DMS79 treated with DMSO at 0.1 percent for 48 hours (cell line): ENCODE data around the gene TUBB4A.
"Not testable (repeated sequence)": the region's sequence is repeated elsewhere in the genome, so short reads cannot be mapped to it uniquely, and the experiment has no call there.

ENCODE experiments used
- DNase-seq: peaks from one replicate; lab custom pipeline; 2025; lab: John Stamatoyannopoulos, UW

TUBB4A gene

DNA sequence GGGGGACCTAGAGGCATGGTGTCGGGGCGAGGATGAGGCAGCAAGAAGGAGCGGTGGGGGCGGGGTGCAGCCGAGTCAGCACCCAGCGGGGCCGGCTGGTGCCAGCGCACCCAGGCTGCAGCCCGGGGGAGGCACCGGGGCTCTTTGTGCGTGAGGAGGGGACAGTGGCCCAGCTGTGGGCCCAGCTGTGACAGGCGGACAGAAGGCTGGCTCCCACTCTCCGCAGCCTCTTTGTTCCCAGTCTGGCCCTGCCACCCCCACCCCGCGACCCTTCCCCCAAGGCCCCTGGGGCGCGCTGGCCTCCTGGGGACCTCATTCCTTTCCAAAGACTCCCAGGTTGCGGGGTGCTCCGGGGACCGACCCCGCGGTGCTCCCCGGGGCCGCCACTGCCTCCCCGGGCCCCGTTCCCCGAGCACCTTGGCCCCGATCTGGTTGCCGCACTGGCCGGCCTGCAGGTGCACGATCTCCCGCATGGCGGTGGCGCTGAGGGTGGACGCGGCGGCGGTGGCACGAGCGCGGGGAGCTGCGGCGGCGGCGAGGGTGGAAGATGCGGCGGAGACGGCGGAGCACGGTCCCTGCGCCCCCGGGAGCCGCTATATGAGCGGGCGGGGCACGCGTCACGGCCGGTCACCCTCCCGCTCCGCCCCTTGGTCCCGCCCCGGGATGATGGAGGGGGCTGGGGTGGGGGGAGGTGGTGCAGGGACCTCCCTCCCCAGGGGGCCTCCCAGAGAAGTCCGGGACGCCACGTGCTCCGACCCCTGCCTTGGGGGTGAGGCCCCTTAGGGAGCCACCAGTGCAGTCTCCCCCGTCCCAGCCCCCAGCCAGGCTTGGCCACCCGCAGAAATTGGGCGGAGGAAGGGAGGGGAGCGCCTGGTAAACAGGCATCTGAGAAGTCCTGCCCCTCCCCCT is at the start of gene TUBB4A:
TUBB4A (minus strand) TSS at position 570 of the 909 bp plus-strand sequence; CDS start at position 473, 97 bp downstream.
- DNase-seq = no peak

DNA sequence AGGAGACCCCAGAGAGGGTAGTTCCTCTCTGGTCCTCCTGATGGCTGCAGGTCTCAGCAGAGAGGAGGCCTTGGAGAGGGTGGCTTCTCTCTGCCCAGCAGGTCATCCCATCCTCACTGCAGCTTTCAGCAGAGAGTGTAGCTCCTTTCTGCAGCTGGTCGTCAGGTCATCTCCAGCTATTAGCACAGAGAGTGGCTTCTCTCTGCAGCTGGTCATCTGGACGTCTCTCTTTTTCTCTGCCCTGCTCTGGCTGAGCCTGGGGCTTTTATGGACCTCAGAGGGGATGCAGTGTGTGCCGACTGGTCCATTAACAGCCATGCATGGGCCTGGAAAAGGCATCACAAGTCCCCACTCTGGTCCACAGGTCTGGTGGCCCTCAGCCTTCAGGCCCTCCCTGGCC is 49.0 kb upstream of the TUBB4A start:
- DNase-seq = no peak

DNA sequence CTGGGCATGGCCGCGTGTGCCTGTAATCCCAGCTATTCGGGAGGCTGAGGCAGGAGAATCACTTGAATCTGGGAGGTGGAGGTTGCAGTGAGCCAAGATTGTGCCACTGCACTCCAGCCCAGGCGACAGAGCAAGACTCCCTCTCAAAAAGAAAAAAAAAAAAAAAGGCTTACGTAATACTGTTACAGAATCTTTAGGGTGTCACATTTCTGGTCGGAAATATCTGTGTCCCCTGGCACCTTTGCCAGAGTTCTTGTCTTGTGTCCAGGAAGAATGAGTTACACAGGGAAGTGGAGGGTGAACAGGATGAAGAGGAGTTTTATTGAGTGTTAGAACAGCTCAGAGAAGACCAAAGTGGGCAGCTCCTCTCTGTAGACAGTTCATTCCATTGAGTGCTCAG is 48.6 kb upstream of the TUBB4A start:
- not testable (repeated sequence) for DNase-seq

GRCh38 chr19:6543866-6544347 is 41.8 kb upstream of the TUBB4A start:
- no peak for DNase-seq

DNA sequence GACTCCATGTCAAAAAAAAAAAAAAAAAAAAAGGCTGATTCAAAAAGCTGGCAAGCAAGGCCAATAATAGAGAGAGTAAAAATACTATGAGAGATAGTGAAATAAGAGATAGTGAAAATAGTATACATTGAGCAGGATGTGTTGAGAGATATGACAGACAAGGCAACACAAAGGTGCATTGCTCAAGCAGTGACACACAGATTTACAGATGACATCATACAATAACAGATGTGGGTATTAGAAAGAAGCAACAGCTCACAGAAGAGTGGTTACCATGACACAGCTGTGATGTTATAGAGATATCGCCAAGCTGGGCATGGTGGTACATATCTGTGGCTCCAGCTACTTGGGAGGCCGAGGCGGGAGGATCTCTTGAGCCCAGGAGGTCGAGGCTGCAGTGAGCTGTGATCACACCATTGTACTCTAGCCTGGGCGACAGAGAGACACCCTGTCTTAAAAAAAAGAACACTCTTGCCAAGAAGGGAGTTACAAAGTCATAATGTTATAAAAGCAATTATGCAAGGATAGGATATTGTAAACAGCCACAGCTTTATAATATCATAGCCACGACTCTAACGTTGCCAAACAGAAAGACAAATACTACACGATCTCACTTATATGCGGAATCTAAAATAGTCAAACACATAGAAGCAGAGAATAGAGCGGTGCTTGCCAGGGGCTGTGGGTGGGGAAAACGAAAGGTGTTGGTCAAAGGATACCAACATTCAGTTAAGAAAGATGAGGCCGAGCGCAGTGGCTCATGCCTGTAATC is 39.0 kb upstream of the TUBB4A start:
- DNase-seq = no peak

DNA sequence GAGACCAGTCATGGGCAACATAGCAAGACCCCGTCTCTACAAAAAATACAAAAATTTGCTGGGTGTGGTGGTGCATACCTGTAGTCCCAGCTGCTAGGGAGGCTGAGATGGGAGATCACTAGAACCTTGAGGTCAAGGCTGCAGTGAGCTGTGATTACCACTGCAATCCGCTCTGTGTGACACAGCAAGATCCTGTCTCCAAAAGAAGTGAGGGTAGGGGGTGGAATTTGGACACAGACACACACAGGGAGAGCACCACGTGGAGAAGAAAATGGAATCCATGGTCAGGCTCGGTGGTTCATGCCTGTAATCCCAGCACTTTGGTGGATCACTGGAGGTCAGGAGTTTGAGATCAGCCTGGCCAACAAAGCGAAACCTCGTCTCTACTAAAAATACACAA is 37.4 kb upstream of the TUBB4A start:
- no peak for DNase-seq

DNA sequence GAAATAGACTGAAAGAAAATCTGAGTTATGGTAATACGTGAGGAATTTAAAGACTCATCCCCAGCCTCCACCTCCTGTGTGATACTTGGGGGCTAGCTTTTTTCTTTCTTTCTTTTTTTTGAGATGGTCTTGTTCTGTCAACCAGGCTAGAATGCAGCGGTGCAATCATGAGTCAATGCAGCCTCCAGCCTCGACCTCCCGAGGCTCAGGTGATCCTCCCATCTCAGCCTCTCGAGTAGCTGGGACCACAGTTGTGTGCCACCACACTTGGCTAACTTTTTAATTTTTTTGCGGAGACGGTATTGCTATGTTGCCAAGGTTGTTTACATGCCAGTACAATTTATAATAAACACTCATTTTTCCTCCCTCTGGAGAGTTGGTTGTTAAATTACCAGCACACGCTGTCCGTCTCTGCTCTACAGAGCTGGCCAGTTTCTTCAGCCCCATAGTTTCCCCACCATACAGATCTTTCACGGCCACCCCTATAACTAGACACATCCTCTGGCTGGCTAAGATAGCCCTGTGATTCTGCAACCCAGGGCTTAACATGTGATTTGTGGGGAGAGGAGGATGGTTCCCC is 33.5 kb upstream of the TUBB4A start:
- DNase-seq = no peak

- DNase-seq = no peak
These were observed 32.5 kb upstream of the TUBB4A start for GRCh38 chr19:6534451-6535093.

DNA sequence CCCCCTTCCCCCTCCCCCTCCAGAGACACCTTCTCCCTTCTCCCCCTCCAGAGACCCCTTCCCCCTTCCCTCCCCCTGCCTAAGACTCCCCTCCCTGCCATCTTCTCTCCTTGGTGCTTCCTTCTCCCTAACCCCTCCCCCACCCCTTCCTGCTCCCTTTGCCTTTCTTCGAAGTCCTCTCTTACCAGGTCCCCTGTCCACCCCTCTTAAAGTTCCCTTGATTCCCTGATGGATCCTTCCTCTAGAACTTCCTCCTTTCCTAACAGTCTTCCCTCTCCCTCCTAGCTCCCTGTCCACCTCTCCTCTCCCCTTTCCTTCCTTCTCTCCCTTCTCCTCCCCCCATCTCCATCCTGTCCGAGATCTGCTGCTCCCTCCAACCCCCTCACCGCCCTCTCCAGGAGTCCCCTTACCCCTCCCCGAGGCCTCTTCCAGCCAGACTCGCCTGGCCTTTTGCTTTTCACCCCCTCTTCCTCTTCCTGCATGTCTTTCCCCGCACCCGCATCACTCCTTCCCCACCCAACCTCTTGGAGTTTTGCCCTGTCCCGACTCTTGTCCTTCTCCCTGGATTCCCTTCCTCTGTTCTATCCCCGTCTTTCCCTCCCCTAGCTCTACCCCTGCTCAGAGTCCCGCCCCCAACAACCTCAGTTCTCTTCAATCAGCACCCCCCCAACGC is 31.8 kb upstream of the TUBB4A start:
- DNase-seq = no peak

DNA sequence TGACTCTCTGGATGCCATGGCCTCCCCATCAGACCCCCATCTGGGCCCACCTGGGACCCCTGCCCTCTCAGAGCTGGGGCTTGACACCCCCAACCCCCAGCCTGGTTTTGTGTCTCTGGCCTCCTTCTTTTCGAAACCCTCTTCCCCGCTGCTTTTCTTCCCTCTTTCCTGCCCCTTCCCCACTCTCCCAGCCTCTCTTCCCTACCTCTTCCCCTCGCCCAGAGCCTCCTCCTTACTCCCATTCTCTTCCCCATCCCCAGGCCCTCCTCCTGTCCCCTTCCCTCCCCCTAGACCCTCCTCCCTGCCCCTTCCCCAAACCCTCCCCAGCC is 30.9 kb upstream of the TUBB4A start:
- DNase-seq = no peak

DNA sequence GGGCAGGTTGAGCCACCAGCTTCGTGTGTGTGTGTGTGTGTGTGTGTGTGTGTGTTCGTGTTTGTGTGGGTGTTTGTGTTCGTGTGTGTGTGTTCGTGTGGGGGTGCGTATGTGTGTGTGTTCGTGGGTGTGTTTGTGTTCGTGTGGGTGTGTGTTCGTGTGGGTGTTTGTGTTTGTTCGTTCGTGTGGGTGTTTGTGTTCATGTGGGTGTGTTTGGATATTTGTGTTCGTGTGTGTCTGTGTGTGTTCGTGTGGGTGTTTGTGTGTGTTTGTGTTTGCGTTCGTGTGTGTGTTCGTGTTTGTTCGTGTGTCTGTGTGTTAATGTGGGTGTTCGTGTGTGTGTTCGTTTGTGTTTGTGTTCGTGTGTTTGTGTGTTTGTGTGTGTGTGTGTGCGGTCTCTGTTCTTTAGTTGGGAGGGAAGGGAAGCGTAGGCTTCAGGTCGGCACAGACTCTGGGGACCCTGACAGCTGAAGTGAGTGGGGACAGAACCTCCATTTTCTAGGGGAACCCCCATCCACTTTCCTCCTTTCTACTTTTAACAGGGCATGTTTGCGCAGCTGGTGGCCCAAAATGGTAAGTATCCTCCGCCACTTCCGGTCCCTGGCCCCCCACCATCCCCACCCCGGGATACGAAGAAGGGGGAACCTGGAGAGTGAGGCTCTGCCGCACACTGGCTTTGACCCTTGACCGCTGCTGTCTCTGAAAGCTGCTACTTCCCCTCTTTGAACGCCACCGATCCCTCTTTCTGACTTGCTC is 30.3 kb upstream of the TUBB4A start:
- DNase-seq = no peak

DNA sequence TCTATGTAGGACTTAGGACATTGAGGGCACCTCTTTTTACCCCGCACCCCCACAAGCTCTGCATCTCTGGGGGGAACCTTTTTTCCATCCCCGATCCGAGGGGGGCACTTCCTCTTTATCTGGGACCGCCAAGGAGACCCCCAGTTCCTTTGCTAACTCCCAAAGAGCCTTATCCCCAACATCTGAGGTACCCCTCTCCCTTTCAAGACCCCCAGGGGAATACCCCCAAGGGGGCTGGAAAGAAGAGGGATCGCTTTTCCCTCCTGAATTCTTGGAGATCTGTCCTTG is 29.8 kb upstream of the TUBB4A start:
- DNase-seq = no peak

GRCh38 chr19:6531163-6531955 is 29.2 kb upstream of the TUBB4A start:
- DNase-seq = no peak

GRCh38 chr19:6530386-6531162 is 28.5 kb upstream of the TUBB4A start, which contains the start of gene TNFSF9:
Gene TNFSF9 (plus strand): TSS chr19:6531026. CDS start chr19:6531037, 11 bp downstream.
- peak; percentile 18 for DNase-seq

- DNase-seq = no peak
These were observed 27.9 kb upstream of the TUBB4A start for GRCh38 chr19:6529937-6530385.

DNA sequence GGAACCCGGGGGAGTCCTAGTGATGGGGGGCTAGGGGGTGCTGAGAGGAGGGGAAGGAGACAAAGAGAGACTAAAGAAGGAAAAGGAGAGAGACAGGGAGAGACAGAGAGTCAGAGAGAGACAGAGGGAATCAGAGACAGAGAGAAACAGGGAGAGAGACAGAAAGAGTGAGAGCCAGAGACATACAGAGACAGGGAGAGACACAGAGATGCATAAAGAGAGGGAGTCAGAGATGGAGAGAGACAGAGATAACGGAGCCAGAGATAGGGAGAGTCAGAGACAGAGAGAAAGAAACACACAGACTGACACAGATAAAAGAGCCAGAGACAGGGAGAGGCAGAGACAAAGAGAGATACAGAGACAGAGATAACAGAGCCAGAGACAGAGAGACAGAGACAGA is 27.2 kb upstream of the TUBB4A start:
- no peak for DNase-seq

- DNase-seq = no peak
These were observed 26.5 kb upstream of the TUBB4A start for GRCh38 chr19:6528544-6529121.

GRCh38 chr19:6527893-6528543 is 25.9 kb upstream of the TUBB4A start:
- no peak for DNase-seq
